GM12891 (cell line): ENCODE measurements around the gene ZBTB43.

Experiments
- PAX5 ChIP-seq: IDR thresholded peaks from 2 replicates; pipeline ENCODE4 v1.6.1; 2011; ENCODE audit warnings: low read length, moderate library complexity, mild to moderate bottlenecking; ENCODE audit not compliant: insufficient read depth, severe bottlenecking
- POLR2A ChIP-seq: IDR thresholded peaks from 2 replicates; pipeline ENCODE4 v1.6.1; 2011; ENCODE audit warnings: low read depth, low read length, control low read depth
- POLR2AphosphoS5 ChIP-seq: IDR thresholded peaks from 2 replicates; pipeline ENCODE4 v1.6.1; 2011; ENCODE audit warnings: low read depth, low read length, control low read depth
- POU2F2 ChIP-seq: IDR thresholded peaks from 2 replicates; pipeline ENCODE4 v1.6.1; 2011; ENCODE audit warnings: low read depth, mild to moderate bottlenecking, control low read depth, low read length, moderate library complexity
- SPI1 ChIP-seq: IDR thresholded peaks from 2 replicates; pipeline ENCODE4 v1.6.1; 2011; ENCODE audit warnings: low read depth, low read length, control low read depth
- TAF1 ChIP-seq: IDR thresholded peaks from 2 replicates; pipeline ENCODE4 v1.6.1; 2011; ENCODE audit warnings: low read depth, low read length, control low read depth

DNA sequence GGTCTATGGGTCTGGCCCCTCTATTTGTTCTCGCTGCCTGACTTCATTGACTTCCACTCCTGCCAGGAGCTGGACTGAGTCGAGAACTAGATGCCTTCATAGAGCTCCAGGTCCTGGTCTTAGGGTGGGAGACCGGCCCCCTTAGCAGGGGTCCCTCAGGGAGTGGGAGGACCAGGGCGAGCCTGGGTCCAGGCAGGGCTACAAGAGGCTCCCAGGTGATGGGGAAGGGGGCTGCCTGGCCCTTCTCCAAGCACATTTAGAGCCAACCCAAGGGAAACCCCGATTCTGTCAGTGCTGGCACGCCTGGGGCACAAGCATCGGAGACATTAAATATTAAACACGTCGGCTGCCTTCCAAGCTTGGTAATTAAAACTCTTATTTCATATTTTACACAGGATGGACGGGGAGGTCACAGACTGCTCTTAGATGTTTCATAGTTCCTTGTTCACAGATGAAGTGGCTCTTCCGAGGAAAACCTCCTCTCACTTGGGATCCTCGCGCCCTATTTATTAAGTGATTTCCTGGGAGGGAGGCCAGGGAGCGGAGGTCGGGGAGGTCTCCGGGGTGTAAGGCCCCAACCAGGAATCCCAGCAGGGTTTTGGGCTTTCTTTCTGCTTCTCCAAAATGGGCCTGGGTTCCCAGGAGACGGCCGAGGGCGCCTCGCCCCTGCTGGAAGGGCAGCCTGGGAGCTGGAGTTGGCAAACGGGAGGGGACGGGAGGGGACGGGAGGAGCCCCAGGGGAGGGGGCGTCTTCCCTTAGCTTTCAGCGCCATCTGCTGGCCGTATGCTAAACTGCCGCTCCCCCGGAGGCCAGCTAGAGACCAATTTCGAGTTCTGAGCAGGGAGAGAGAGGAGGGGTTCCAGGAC lies 23.4 kb upstream of the ZBTB43 start:
- TF ChIP-seq POLR2A (no peak), POLR2AphosphoS5 (no peak), SPI1 (no peak), TAF1 (no peak), POU2F2 (peak; percentile 76; the same call in 1 of the 2 replicates), PAX5 (no peak)
